ENCODE measurements around the gene RRP1B.
"Not testable (repeated sequence)": the region's sequence is repeated elsewhere in the genome, so short reads cannot be mapped to it uniquely, and the experiment has no call there.

Gene RRP1B

DNA sequence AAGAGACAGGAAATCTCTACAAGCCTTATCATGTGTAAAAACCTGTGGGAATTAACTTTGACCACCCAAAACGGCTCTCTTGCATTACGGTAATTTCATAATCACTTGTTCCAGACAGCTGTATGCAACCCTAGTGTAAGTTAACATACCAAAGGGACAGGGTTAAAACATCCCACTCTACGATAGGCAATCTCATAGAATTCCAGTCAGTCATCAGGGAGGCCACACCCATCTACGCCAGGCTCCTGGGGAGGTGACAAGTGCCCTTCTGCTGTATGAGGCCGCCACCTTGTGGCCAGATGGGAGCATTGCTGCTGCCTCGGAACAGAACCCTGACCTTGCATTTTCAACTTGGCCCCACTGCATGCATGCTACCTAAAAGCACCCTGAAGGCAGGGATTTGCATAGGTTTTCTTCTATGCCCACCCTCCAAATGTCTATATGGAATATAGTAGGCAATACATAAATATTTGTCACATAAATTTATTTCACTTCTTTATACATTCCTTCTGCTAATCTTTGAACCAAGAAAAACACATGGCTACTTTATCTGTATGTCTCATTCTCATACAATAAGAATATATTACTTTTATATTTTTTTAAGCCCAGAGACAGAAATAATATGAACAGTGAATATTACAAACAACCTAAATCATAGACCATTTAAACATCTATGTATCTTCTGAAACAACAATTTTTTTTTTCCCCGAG, 12.7 kb upstream of the RRP1B start:
- peak; percentile 98 for DNase-seq (ENCODE audit: low read depth)
- TF ChIP-seq, protein P1, sequence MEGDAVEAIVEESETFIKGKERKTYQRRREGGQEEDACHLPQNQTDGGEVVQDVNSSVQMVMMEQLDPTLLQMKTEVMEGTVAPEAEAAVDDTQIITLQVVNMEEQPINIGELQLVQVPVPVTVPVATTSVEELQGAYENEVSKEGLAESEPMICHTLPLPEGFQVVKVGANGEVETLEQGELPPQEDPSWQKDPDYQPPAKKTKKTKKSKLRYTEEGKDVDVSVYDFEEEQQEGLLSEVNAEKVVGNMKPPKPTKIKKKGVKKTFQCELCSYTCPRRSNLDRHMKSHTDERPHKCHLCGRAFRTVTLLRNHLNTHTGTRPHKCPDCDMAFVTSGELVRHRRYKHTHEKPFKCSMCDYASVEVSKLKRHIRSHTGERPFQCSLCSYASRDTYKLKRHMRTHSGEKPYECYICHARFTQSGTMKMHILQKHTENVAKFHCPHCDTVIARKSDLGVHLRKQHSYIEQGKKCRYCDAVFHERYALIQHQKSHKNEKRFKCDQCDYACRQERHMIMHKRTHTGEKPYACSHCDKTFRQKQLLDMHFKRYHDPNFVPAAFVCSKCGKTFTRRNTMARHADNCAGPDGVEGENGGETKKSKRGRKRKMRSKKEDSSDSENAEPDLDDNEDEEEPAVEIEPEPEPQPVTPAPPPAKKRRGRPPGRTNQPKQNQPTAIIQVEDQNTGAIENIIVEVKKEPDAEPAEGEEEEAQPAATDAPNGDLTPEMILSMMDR (conservative IDR thresholded peaks at IDR 0.05; ENCODE audit: low read depth, low read length), result peak; percentile 100
- no peak overlapping the region for H3K4me3 ChIP-seq (ENCODE audit: low read depth, low read length)

DNA sequence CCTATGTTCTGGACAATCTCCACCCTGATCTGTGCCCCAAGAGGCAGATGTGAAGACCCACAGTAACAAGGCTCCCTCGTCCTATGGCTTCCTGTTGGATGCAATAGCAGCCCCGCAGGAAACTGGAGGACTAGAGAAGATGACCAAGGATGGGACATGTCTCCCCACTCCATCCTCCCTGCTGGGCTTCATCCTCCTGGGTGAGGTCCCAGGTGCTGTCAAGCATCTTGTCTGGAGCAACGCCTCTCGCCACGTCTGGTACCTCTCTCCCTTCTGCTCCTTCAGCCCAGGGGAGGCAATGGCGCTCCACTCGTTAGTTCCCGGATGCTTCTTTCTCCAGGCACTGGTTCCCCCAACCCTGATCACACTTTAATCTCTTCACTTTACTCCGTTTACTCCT, 11.2 kb upstream of the RRP1B start:
- DNase-seq (ENCODE audit: low read depth), result no peak
- TF ChIP-seq, protein P1 (conservative IDR thresholded peaks at IDR 0.05; ENCODE audit: low read depth, low read length), result no peak
- no peak overlapping the region for H3K4me3 ChIP-seq (ENCODE audit: low read depth, low read length)

DNA sequence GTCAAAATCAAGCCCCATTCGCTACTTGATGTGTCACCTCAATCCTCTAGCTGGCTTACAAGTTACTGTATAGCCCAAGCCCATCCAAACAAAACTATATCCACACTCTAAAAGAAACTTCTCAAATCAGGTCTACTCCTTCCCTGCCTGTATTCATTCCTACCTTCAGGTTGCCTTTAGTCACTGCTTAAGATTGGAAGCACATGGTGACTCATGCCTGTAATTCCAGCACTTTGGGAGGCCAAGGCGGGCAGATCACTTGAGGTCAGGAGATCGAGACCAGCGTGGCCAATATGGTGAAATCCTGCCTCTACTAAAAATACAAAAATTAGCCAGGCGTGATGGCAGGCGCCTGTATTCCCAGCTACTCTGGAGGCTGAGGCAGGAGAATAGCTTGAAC, 7.4 kb upstream of the RRP1B start:
- not testable (repeated sequence) for DNase-seq (ENCODE audit: low read depth); H3K4me3 ChIP-seq (ENCODE audit: low read depth, low read length)

DNA sequence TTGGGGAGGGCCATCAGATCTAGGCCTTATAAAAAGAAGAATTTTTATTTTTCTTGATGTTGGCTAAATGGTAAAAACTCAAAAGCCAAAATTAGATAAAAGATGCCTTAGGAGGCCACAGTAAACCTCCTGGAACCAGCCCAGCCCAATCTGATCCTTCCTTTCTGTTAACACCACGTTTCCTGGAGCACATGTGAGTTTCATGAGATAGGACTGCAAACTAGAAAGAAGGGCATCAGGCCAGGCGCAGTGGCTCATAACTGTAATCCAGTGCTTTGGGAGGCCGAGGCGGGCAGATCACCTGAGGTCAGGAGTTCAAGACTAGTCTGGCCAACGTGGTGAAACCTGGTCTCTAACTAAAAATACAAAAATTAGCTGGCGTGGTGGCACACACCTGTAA, 6.7 kb upstream of the RRP1B start:
- DNase-seq (ENCODE audit: low read depth), result no peak
- TF ChIP-seq, protein P1 (conservative IDR thresholded peaks at IDR 0.05; ENCODE audit: low read depth, low read length), result no peak
- no peak overlapping the region for H3K4me3 ChIP-seq (ENCODE audit: low read depth, low read length)

DNA sequence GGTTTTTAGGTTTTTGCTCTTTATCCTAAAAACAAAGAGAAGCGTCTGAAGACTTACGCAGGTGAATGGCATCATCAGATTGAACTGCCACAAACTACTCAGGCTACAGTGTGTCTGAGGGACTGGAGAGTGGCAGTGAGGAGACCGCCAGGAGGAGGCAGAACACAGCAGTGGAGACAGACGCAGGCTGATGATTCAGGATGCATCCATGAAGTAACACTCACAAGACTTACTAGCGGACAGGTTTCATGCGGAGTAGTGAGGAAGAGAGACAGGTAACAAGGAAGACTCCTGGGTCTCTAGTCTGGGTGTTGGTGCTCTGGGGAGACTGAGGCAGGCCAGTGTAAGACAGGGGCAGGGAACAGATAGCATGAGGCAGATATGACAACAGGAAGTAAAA, 5.7 kb upstream of the RRP1B start:
- TF ChIP-seq, protein P1 (conservative IDR thresholded peaks at IDR 0.05; ENCODE audit: low read depth, low read length), result no peak
- DNase-seq (ENCODE audit: low read depth), result no peak
- no peak overlapping the region for H3K4me3 ChIP-seq (ENCODE audit: low read depth, low read length)

DNA sequence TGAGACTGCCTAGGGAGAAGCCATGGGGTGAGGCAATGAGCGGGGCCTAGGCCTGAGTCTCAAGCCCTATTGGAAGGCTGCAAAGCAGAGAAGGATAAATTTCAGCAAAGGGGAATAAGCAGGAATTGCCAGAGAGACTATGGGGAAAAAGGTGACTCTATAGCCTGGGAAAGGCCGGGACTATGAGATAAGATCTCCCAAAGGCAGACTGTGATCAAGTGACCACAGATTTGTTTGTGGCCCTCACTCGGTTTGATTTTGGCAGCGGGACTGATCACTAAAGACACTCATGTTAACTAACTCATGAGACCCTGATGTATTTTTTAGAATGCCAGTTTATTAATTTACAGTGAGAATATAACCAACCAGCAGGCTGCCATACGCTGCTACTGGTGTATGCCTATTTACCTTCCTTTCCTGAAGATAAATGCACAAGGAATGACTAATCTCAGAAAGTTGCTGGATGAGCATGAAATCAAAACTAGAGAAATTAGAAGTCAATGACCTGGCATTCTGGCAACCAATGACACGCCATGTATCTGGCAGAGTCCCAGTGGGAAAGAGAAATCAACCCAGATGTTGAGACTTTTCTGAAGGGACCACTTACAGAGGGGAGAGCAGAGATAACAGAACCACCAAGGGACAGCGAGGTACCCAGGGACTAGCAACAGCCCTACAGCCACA, 4.4 kb upstream of the RRP1B start:
- H3K4me3 ChIP-seq (ENCODE audit: low read depth, low read length), result no peak overlapping the region
- TF ChIP-seq, protein P1 (conservative IDR thresholded peaks at IDR 0.05; ENCODE audit: low read depth, low read length), result no peak
- DNase-seq (ENCODE audit: low read depth), result peak; percentile 64

DNA sequence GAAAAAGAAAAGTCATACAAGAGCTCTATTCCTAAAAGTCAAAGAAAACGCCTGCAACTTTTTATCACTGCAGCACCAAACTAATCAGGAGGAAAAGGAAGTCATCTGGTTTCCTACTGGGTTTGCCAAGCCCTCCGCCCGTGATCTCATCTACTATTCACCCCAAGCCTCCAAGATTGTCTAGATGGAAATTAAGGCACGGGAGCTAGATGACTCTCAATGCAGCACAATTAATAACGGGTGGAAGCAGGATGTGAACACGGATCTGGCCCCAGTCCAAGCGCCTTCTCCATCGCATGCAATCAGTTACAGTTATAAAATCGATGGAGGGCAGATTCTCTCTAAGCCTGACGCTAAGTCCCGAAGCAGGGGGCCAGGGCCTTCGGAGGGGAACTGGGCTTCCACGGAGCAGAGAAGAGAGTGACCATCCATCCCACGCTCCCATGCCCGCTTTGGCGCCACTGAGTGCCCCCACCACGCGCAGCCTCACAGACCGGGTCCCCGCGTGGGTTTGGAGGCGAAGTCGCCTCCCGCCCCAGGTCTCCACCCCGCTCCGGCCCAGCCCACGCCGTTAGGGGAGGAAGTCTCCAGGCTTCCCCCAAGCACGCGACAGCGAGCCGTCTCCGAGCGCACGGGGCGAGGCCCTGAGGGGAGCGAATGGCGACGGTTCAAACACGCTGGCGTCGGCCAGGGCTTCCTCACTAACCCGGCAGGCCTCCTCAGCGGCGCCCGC, 1.8 kb upstream of the RRP1B start:
- no peak for DNase-seq (ENCODE audit: low read depth)
- no peak overlapping the region for H3K4me3 ChIP-seq (ENCODE audit: low read depth, low read length)
- TF ChIP-seq, protein P1 (conservative IDR thresholded peaks at IDR 0.05; ENCODE audit: low read depth, low read length), result no peak

Data from choroid plexus epithelial cell (primary cell).